ENCODE results near the gene ZEB2.

DNA sequence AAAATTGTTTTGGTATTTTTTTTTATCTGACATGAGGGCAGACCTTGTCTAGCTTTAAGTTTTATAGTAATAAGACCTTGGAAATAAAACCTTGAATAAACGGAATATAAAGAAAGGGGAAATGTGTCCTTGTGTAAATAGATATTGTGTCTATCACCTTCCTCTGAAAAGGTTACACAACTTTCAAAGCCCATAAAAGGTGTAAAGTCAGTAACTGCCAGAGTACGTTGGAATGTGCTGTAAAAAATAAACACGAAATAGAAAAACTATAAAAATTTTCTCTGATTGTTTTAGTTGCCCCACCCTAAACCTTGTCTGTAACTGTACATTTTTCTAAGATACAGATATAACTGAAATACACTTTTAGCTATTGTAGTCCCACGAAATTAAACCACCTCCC, 82.3 kb downstream of the ZEB2 start:
- TF ChIP-seq, protein P1, sequence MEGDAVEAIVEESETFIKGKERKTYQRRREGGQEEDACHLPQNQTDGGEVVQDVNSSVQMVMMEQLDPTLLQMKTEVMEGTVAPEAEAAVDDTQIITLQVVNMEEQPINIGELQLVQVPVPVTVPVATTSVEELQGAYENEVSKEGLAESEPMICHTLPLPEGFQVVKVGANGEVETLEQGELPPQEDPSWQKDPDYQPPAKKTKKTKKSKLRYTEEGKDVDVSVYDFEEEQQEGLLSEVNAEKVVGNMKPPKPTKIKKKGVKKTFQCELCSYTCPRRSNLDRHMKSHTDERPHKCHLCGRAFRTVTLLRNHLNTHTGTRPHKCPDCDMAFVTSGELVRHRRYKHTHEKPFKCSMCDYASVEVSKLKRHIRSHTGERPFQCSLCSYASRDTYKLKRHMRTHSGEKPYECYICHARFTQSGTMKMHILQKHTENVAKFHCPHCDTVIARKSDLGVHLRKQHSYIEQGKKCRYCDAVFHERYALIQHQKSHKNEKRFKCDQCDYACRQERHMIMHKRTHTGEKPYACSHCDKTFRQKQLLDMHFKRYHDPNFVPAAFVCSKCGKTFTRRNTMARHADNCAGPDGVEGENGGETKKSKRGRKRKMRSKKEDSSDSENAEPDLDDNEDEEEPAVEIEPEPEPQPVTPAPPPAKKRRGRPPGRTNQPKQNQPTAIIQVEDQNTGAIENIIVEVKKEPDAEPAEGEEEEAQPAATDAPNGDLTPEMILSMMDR (IDR thresholded peaks at IDR 0.05; ENCODE audit: low read length), result no peak
- TF ChIP-seq EZH2 (IDR thresholded peaks at IDR 0.05; ENCODE audit: borderline replicate concordance, low read length), result no peak
